CD4-positive, alpha-beta T cell (primary cell): ENCODE measurements around the gene CALCOCO1. TPM values are rescaled to one million over a fixed set of nuclear protein-coding genes. Genes with fewer than 3 reads are reported as not detected.

Experiments used
- ATAC-seq: fragments of 200-7000 bp; cut with Tn5 transposase; one replicate; pipeline ENCODE4 v1.10.0; 2022; ENCODE audit warnings: mild to moderate bottlenecking; ENCODE audit not compliant: poor library complexity
- CTCF ChIA-PET: fragments of 350-600 bp; sonication (Branson Sonifier 250); formaldehyde crosslinking; loops from one replicate; lab custom pipeline; 2021; ENCODE audit warnings: antibody characterized with exemption, inconsistent platforms; lab: Charles Lee
- POLR2A ChIA-PET: fragments of 350-600 bp; sonication (Branson Sonifier 250); formaldehyde crosslinking; loops from one replicate; lab custom pipeline; 2021; ENCODE audit warnings: antibody characterized with exemption, inconsistent platforms; lab: Charles Lee
- DNase-seq, 14 experiments: peaks; one replicate each; pipeline ENCODE4 v3.0.0-alpha.2; 2013 to 2020; ENCODE audit warnings: mixed read lengths in 2 of 14
- H3K27ac ChIP-seq, 2 donors: one replicate each; pipeline versions ENCODE4 v1.5.1 to v1.7.0; 2013; ENCODE audit warnings: low read length in 2 of 2, low read depth in 1 of 2, mild to moderate bottlenecking in 1 of 2
- H3K27me3 ChIP-seq, 2 experiments: 1 replicate in 1 of 2; 2 replicates in 1 of 2; pipeline versions ENCODE4 v1.6.1 to v1.7.0; 2013; ENCODE audit warnings: low read length in 2 of 2, control low read depth in 1 of 2, mild to moderate bottlenecking in 1 of 2, moderate library complexity in 1 of 2; ENCODE audit not compliant: insufficient read depth in 2 of 2, control insufficient read depth in 1 of 2
- H3K36me3 ChIP-seq: one replicate; pipeline ENCODE4 v1.6.1; 2013; ENCODE audit warnings: low read length, control low read depth; ENCODE audit not compliant: insufficient read depth
- H3K4me1 ChIP-seq: one replicate; pipeline ENCODE4 v1.6.1; 2013; ENCODE audit warnings: low read length, control low read depth; ENCODE audit not compliant: insufficient read depth
- H3K4me3 ChIP-seq: one replicate; pipeline ENCODE4 v1.5.1; 2013; ENCODE audit warnings: mild to moderate bottlenecking, low read length, moderate library complexity
- H3K9me3 ChIP-seq, 2 experiments: 1 replicate in 1 of 2; 2 replicates in 1 of 2; pipeline versions ENCODE4 v1.6.1 to v1.7.0; 2013; ENCODE audit warnings: low read length in 2 of 2, mild to moderate bottlenecking in 2 of 2, control low read depth in 1 of 2, moderate library complexity in 1 of 2; ENCODE audit not compliant: control insufficient read depth in 1 of 2, insufficient read depth in 1 of 2
- H3K27ac Mint-ChIP-seq: one replicate; pipeline ENCODE4 v1.8.0; 2020; ENCODE audit warnings: mixed read lengths
- H3K27me3 Mint-ChIP-seq: one replicate; pipeline ENCODE4 v1.8.0; 2021; ENCODE audit warnings: mixed read lengths
- H3K36me3 Mint-ChIP-seq: one replicate; pipeline ENCODE4 v1.8.0; 2021; ENCODE audit warnings: low read depth, mixed read lengths
- H3K4me1 Mint-ChIP-seq: one replicate; pipeline ENCODE4 v1.8.0; 2021; ENCODE audit warnings: low read depth, mixed read lengths
- H3K4me3 Mint-ChIP-seq: one replicate; pipeline ENCODE4 v1.8.0; 2020; ENCODE audit warnings: mild to moderate bottlenecking, mixed read lengths
- H3K9me3 Mint-ChIP-seq: one replicate; pipeline ENCODE4 v1.8.0; 2020; ENCODE audit warnings: mixed read lengths
- intact Hi-C, 2 experiments: fragments of 100-400 bp; cut with DNase I in 1 of 2; cut with micrococcal nuclease in 1 of 2; formaldehyde crosslinking; loops; one replicate each; pipeline versions ENCODE4 v1.15.1 to v1.9.0; 2023 to 2025; cut with DNase I, micrococcal nuclease
- total RNA-seq, 174 experiments: library from RNA in 2 of 174; stranded (reverse) in 2 of 174; gene quantifications; one replicate each; pipeline ENCODE4 v1.2.3 and lab custom pipeline; 2021 to 2026
- TF ChIP-seq, protein P1 (sequence below): fragments of 200-600 bp; IDR thresholded peaks from one replicate; pipeline ENCODE4 v1.8.0; 2022; ENCODE audit warnings: antibody characterized with exemption, mild to moderate bottlenecking

CALCOCO1 gene
- total RNA-seq, 2 experiments from 2014 or later = 66.8 to 69.3 TPM

DNA sequence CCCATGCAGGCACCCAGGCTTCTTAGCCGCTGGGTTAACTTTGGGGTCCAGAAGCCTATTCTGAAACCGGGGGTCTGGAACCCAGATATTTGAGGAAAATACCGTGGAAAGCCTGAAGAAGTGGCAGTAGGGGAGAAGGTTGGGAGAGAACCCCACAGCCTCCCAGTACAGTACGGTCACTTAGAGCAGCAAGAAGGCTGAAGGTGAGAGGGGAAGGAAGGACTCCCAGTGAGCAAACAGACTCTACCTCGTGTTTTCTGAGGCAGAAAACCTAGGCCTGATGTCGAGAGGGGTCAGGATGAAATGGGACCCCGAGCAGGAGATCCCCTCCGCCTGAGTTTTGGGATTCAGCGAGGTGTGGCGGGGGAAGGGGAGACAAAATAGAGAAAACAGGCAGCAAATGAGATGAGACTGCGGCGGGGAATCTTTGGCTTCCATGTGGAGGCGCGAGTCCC, 10.7 kb upstream of the CALCOCO1 start:
- peaks cover 34% of the 10 kb centered on the region for H3K4me1 ChIP-seq
- TF ChIP-seq, protein P1, sequence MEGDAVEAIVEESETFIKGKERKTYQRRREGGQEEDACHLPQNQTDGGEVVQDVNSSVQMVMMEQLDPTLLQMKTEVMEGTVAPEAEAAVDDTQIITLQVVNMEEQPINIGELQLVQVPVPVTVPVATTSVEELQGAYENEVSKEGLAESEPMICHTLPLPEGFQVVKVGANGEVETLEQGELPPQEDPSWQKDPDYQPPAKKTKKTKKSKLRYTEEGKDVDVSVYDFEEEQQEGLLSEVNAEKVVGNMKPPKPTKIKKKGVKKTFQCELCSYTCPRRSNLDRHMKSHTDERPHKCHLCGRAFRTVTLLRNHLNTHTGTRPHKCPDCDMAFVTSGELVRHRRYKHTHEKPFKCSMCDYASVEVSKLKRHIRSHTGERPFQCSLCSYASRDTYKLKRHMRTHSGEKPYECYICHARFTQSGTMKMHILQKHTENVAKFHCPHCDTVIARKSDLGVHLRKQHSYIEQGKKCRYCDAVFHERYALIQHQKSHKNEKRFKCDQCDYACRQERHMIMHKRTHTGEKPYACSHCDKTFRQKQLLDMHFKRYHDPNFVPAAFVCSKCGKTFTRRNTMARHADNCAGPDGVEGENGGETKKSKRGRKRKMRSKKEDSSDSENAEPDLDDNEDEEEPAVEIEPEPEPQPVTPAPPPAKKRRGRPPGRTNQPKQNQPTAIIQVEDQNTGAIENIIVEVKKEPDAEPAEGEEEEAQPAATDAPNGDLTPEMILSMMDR = no peak
- Mint-ChIP-seq H3K27me3 (peaks cover 38% of the 10 kb centered on the region), H3K36me3 (no peaks in the 10 kb centered on the region), H3K27ac (no peak overlapping the region), H3K4me1 (peaks cover 23% of the 10 kb centered on the region), H3K9me3 (no peaks in the 10 kb centered on the region), H3K4me3 (peak overlapping the region; percentile 77)
- H3K4me3 ChIP-seq = peak overlapping the region; percentile 56
- POLR2A ChIA-PET = interaction anchor here (1.6 to 2.7 kb wide), 2 partner anchors 8 to 10 kb away, joined by 5 to 19 read pairs; partner anchors contain the start of gene CALCOCO1
- no peak for ATAC-seq
- no peaks in the 10 kb centered on the region for H3K36me3 ChIP-seq
- peaks cover 41 to 49% of the 10 kb centered on the region in 2 experiments for H3K27me3 ChIP-seq
- intact Hi-C loops = no loop called here
- no peaks in the 10 kb centered on the region for H3K9me3 ChIP-seq
- CTCF ChIA-PET = interaction anchor here (1.1 to 3.5 kb wide), 2 partner anchors 9 kb away, joined by 6 to 20 read pairs; no protein-coding TSS in a partner anchor
- H3K27ac ChIP-seq = no peak overlapping the region
- DNase-seq = no peak

DNA sequence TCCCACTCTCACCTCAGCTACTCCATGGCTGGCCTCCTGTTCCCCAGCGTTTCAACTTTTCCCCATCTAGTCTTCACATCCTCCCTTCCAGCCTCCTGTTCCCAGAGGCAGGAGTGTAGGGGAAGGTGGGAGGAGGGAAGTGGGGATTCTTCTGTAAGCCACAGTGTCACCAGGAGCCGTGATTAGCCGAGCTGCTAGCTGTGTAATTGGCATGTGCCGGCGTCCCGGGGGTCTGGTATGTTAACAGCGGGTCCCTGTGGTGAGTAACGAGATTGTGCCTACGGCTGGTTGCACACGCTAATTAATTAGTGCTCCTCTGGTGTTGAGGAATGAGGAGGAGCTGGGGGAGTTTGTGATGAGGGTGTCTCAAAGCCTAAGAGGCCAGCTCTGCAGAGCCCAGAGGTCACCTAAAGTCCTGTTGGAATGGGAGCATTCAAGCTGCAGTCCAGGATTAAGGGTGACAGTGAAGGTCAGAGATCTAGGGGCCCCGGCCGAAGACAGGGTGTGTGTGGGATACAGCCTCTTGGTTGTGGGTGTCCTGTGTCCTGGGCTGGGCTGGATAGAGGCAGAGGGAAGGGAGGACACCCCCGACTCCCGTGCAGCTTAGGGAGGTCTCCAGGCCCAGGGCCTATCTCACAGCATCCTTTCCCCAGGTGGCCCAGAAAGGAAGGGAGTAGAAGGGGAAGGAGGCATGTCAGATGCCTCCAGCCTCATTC, 10.0 kb upstream of the CALCOCO1 start:
- ATAC-seq (no peak), DNase-seq (no peak)

DNA sequence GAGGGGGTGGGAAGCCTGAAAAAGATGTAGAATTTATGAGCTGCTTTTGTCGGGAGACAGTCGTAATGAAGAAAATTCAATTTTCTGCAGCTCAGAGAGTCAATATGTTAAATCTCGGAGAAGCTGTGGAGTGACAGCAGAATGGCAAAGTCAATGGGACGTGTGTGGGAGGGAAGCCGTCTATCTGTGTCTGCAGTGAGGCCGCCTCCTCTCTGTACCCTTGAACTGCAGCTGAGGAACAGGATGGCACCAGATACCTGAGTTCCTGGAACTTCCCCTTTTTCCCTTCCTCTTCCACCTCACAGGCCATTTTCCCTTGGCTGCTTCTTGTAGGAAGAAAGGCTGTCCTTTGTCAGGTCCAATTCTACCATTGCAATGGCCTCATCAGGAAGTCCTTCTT, 9.3 kb upstream of the CALCOCO1 start:
- DNase-seq (no peak), ATAC-seq (no peak)
- H3K9me3 ChIP-seq = no peaks in the 10 kb centered on the region
- Mint-ChIP-seq H3K27me3 (peaks cover 38% of the 10 kb centered on the region), H3K27ac (no peak overlapping the region), H3K9me3 (no peaks in the 10 kb centered on the region), H3K4me3 (no peak overlapping the region), H3K4me1 (peaks cover 25% of the 10 kb centered on the region), H3K36me3 (no peaks in the 10 kb centered on the region)
- TF ChIP-seq, protein P1 = no peak
- H3K4me3 ChIP-seq = no peak overlapping the region
- H3K27ac ChIP-seq = no peak overlapping the region
- no peaks in the 10 kb centered on the region for H3K36me3 ChIP-seq
- peaks cover 33% of the 10 kb centered on the region for H3K4me1 ChIP-seq
- H3K27me3 ChIP-seq = peaks cover 31 to 38% of the 10 kb centered on the region in 2 experiments
- intact Hi-C loops = no loop called here
- POLR2A ChIA-PET = no interaction called here
- CTCF ChIA-PET = interaction anchor here (3.5 kb wide), 1 partner anchor 10 kb away, joined by 20 read pairs; no protein-coding TSS in a partner anchor

More for the DNA sequence above, 10.0 kb upstream of the CALCOCO1 start:
- Histone ChIP-seq H3K27ac (no peak overlapping the region), H3K9me3 (no peaks in the 10 kb centered on the region), H3K4me1 (peaks cover 33% of the 10 kb centered on the region), H3K4me3 (no peak overlapping the region), H3K36me3 (no peaks in the 10 kb centered on the region), H3K27me3 (peaks cover 34 to 42% of the 10 kb centered on the region in 2 experiments)
- ChIA-PET CTCF (interaction anchor here (3.5 kb wide), 1 partner anchor 9 kb away, joined by 20 read pairs; no protein-coding TSS in a partner anchor), POLR2A (interaction anchor here (0.9 kb wide), 1 partner anchor 9 kb away, joined by 6 read pairs; the partner anchor contains the start of gene CALCOCO1)
- Mint-ChIP-seq H3K4me1 (peaks cover 25% of the 10 kb centered on the region), H3K27ac (no peak overlapping the region), H3K4me3 (peak overlapping the region; percentile 47), H3K9me3 (no peaks in the 10 kb centered on the region), H3K36me3 (no peaks in the 10 kb centered on the region), H3K27me3 (peaks cover 38% of the 10 kb centered on the region)
- TF ChIP-seq, protein P1 = no peak
- intact Hi-C loops = no loop called here
